NCI-H69 (cell line): Measurements from ENCODE around the gene C6orf132.

Source experiments
- DNase-seq: peaks from one replicate; lab custom pipeline; 2025; lab: John Stamatoyannopoulos, UW

C6orf132 gene

GRCh38 chr6:42078386-42078785 lies 64.0 kb downstream of the C6orf132 start:
- DNase-seq = no peak

DNA sequence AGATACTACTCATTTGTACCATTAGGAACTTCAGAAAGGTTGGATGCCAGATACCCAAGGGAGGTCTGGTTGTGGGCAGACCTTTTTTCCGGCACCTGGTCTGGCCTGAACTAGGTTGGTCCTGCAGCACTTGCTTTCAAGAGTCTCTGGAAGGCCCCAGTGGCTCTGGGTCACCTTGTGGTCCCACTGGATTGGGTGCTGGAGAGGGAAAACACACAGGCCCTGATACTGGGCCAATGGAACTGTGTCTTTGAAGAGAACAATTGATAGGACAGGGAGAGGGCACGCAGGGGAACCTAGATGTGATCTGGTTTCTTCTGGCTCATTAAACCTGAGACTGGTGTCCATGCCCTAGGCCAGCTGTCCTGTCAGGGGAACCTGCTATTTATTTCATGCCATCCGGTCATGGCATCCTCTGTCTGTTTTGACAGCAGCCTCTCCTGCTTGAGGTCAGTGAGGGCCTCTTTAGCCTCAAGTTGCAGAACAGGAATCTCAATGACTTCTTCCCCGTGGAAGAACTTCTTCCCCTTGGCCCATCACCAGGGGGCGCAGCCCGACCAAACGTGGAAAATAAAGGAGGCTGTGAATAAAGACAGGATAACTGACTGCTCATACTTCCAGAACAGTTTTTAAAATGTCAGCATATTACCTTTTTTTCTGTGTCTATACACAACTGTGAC lies 67.1 kb downstream of the C6orf132 start:
- peak; percentile 76 for DNase-seq

- no peak for DNase-seq
Measured at GRCh38 chr6:42073287-42073686, 69.1 kb downstream of the C6orf132 start.

DNA sequence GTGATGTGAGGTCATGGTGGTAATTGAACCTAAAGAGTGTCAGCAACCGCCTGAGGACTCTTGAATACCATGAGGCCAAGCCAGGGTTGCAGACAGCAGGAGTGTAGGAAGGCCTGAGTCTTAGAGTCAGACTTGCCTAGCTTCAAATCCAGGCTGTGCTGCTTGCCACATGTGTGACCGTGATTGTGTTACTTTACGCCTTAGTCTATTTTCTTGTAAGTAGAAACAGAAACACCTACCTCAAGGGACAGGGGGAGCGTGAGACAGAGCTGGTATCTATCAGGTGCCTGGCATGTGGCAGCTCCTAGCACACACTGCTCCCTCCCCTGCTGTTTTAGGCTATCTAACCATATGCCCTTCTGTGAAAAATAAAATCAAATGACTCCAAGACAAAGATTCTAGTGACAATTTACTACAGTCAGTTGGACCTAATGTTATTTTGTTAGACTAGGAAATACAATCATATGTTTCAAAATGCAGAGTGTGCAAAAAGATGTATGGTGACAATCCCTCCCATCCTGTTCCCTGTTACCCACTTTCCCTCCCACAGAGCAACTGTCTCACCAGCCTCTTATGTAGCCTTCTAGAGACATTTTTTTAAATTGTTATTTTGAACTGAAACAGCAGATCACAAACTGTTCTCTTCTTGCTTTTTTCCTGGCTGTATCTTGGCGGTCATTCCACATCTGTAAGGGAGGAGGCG lies 70.4 kb downstream of the C6orf132 start:
- DNase-seq = no peak

DNA sequence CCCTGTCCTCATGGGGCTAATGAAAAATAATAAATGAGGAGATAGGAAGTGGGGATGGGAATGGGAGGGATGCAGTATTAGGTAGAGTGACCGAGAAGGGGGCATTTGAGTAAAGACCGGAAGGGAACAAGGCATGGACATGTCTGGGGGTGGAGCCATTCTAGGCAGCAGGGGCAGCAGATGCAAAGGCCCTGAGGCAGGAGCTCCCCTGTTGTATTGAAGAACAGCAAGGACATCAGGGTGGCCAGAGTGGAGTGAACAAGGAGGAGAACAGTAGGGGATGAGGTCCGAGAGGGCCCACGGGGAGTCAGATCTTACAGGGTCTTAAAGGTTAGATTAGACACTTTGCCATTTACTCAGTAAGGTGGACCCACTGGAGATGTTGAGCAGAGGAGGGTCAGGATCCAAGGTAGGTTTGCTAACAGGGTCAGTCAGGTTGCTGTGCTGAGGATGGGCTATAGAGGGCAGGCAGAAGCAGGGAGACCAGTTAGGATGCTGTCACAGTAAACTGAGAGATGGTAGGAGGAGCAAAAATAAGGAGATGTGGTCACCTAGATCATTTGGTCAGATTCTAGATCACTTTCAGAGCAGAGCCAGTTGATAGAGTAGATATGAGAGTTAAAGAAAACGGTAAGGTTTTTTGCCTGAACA lies 73.4 kb downstream of the C6orf132 start:
- no peak for DNase-seq

GRCh38 chr6:42068173-42068572 lies 74.2 kb downstream of the C6orf132 start:
- no peak for DNase-seq

- DNase-seq = no peak
Measured at GRCh38 chr6:42066156-42066675, 76.2 kb downstream of the C6orf132 start.

- no peak for DNase-seq
Measured at GRCh38 chr6:42059743-42060142, 82.7 kb downstream of the C6orf132 start.

DNA sequence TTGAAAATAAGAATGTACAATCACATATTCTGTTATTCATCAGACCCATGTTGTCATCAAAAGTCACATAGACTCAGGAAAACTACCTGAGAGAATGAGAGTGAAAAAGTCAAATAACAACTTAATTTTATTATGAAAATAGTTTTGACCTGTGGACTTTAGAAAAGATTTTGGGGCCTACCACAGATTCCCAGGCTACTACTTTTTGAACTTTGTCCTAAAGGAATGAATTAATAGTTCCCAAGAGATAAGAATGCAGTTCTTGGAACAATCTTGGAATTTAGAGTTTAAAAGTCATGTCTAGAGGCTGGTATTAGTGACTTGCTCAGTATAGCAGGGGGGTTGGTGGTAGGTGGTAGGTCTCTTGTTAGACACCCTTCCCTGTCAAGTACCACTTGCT lies 88.8 kb downstream of the C6orf132 start:
- DNase-seq = no peak

- DNase-seq = peak; percentile 15
Measured at GRCh38 chr6:42051268-42051653, 91.2 kb downstream of the C6orf132 start.
